Mucosa of rectum (tissue), 2 donors: ENCODE measurements around the gene TAF4.
"Not testable (repeated sequence)": the region's sequence is repeated elsewhere in the genome, so short reads cannot be mapped to it uniquely, and the experiment has no call there.

Experiments used
- H3K27ac ChIP-seq, 2 donors: one replicate each; pipeline ENCODE4 v1.7.0; 2013; ENCODE audit warnings: inconsistent platforms in 2 of 2, low read depth in 2 of 2, low read length in 2 of 2
- H3K27me3 ChIP-seq, 2 donors: one replicate each; pipeline ENCODE4 v1.7.0; 2013; ENCODE audit warnings: low read length in 2 of 2; ENCODE audit not compliant: control insufficient read depth in 2 of 2, insufficient read depth in 2 of 2
- H3K36me3 ChIP-seq, 2 donors: one replicate each; pipeline ENCODE4 v1.7.0; 2013; ENCODE audit warnings: low read length in 2 of 2; ENCODE audit not compliant: control insufficient read depth in 2 of 2, insufficient read depth in 2 of 2
- H3K4me1 ChIP-seq, 2 donors: one replicate each; pipeline ENCODE4 v1.7.0; 2013; ENCODE audit warnings: low read length in 2 of 2, mild to moderate bottlenecking in 1 of 2; ENCODE audit not compliant: control insufficient read depth in 2 of 2, insufficient read depth in 2 of 2
- H3K4me3 ChIP-seq, 2 donors: one replicate each; pipeline ENCODE4 v1.7.0; 2013; ENCODE audit warnings: low read length in 2 of 2
- H3K9ac ChIP-seq, 2 donors: one replicate each; pipeline ENCODE4 v1.7.0; 2013; ENCODE audit warnings: low read length in 2 of 2, low read depth in 1 of 2, mild to moderate bottlenecking in 1 of 2
- H3K9me3 ChIP-seq, 2 donors: one replicate each; pipeline ENCODE4 v1.7.0; 2013; ENCODE audit warnings: low read length in 2 of 2; ENCODE audit not compliant: control insufficient read depth in 2 of 2
- donor health status: healthy.
- donor health status: Normal muscosa, but diverticular disease.

The TAF4 gene

GRCh38 chr20:61948056-61948455, 117.6 kb downstream of the TAF4 start:
- not testable (repeated sequence) for H3K4me3 ChIP-seq, H3K36me3 ChIP-seq, H3K9ac ChIP-seq, H3K4me1 ChIP-seq, H3K9me3 ChIP-seq, H3K27me3 ChIP-seq, H3K27ac ChIP-seq

GRCh38 chr20:61945495-61945894, 120.2 kb downstream of the TAF4 start:
- not testable (repeated sequence) for H3K27me3 ChIP-seq, H3K4me3 ChIP-seq, H3K27ac ChIP-seq, H3K36me3 ChIP-seq, H3K9ac ChIP-seq, H3K4me1 ChIP-seq, H3K9me3 ChIP-seq

GRCh38 chr20:61944967-61945366, 120.7 kb downstream of the TAF4 start:
- not testable (repeated sequence) for H3K27ac ChIP-seq, H3K4me1 ChIP-seq, H3K9ac ChIP-seq, H3K4me3 ChIP-seq, H3K36me3 ChIP-seq, H3K9me3 ChIP-seq, H3K27me3 ChIP-seq

GRCh38 chr20:61942526-61942925, 123.2 kb downstream of the TAF4 start:
- Histone ChIP-seq H3K27me3 (no peaks in the 10 kb centered on the region), H3K4me3 (no peak overlapping the region), H3K27ac (no peak overlapping the region), H3K9me3 (no peaks in the 10 kb centered on the region), H3K4me1 (no peaks in the 10 kb centered on the region), H3K36me3 (no peaks in the 10 kb centered on the region), H3K9ac (no peak overlapping the region)

- no peak overlapping the region for H3K27ac ChIP-seq
- no peak overlapping the region for H3K9ac ChIP-seq
- no peak overlapping the region for H3K4me3 ChIP-seq
- no peaks in the 10 kb centered on the region for H3K4me1 ChIP-seq
- no peaks in the 10 kb centered on the region for H3K9me3 ChIP-seq
- H3K27me3 ChIP-seq: no peaks in the 10 kb centered on the region
- no peaks in the 10 kb centered on the region for H3K36me3 ChIP-seq
Measured at GRCh38 chr20:61941721-61942405, 123.8 kb downstream of the TAF4 start.

- no peak overlapping the region for H3K27ac ChIP-seq
- H3K4me1 ChIP-seq: no peaks in the 10 kb centered on the region
- no peak overlapping the region for H3K4me3 ChIP-seq
- no peaks in the 10 kb centered on the region for H3K9me3 ChIP-seq
- H3K9ac ChIP-seq: no peak overlapping the region
- H3K27me3 ChIP-seq: no peaks in the 10 kb centered on the region
- H3K36me3 ChIP-seq: no peaks in the 10 kb centered on the region
Measured at GRCh38 chr20:61940976-61941720, 124.5 kb downstream of the TAF4 start.

- H3K9me3 ChIP-seq: no peaks in the 10 kb centered on the region
- H3K36me3 ChIP-seq: no peaks in the 10 kb centered on the region
- no peak overlapping the region for H3K4me3 ChIP-seq
- H3K4me1 ChIP-seq: no peaks in the 10 kb centered on the region
- no peaks in the 10 kb centered on the region for H3K27me3 ChIP-seq
- H3K27ac ChIP-seq: no peak overlapping the region
- no peak overlapping the region for H3K9ac ChIP-seq
Measured at GRCh38 chr20:61940491-61940890, 125.2 kb downstream of the TAF4 start.

- no peaks in the 10 kb centered on the region for H3K9me3 ChIP-seq
- no peak overlapping the region for H3K9ac ChIP-seq
- no peak overlapping the region for H3K4me3 ChIP-seq
- H3K4me1 ChIP-seq: no peaks in the 10 kb centered on the region
- no peak overlapping the region for H3K27ac ChIP-seq
- no peaks in the 10 kb centered on the region for H3K36me3 ChIP-seq
- no peaks in the 10 kb centered on the region for H3K27me3 ChIP-seq
Measured at GRCh38 chr20:61939691-61940360, 125.9 kb downstream of the TAF4 start.

- Histone ChIP-seq H3K27me3 (no peaks in the 10 kb centered on the region), H3K9me3 (no peaks in the 10 kb centered on the region), H3K4me1 (no peaks in the 10 kb centered on the region), H3K27ac (no peak overlapping the region), H3K4me3 (no peak overlapping the region), H3K9ac (no peak overlapping the region), H3K36me3 (no peaks in the 10 kb centered on the region)
Measured at GRCh38 chr20:61938839-61939690, 126.6 kb downstream of the TAF4 start.
